Uterus (tissue), 4 donors: Measurements from ENCODE around the gene MTHFD2L. TPM values are rescaled to one million over a fixed set of nuclear protein-coding genes. Genes with fewer than 3 reads are reported as not detected.
"Not testable (repeated sequence)": the region's sequence is repeated elsewhere in the genome, so short reads cannot be mapped to it uniquely, and the experiment has no call there.

Experiments used
- DNase-seq, 2 donors: peaks; one replicate each; pipeline ENCODE4 v3.0.0-alpha.2; 2019 to 2020
- H3K27ac ChIP-seq, 2 donors: fragments of 200-600 bp; sonication (generic); 1 replicate in 1 of 2; 2 replicates in 1 of 2; pipeline ENCODE4 v1.5.1; 2016 to 2018
- H3K27me3 ChIP-seq, 2 donors: fragments of 200-600 bp; sonication (generic); one replicate each; pipeline ENCODE4 v1.5.1; 2018 to 2019; ENCODE audit warnings: control low read depth in 1 of 2
- H3K36me3 ChIP-seq, 2 donors: fragments of 200-600 bp; sonication (generic); one replicate each; pipeline ENCODE4 v1.5.1; 2019; ENCODE audit warnings: control low read depth in 1 of 2
- H3K4me1 ChIP-seq, 2 donors: fragments of 200-600 bp; sonication (generic); one replicate each; pipeline ENCODE4 v1.5.1; 2018 to 2019; ENCODE audit warnings: control low read depth in 1 of 2
- H3K4me3 ChIP-seq, 2 donors: fragments of 200-600 bp; sonication (generic); 1 replicate in 1 of 2; 2 replicates in 1 of 2; pipeline ENCODE4 v1.5.1; 2018 to 2019; ENCODE audit warnings: mild to moderate bottlenecking in 1 of 2
- H3K9me3 ChIP-seq, 2 donors: fragments of 200-600 bp; sonication (generic); one replicate each; pipeline ENCODE4 v1.5.1; 2019; ENCODE audit warnings: control low read depth in 1 of 2
- POLR2A ChIP-seq, 2 donors: fragments of 450-650 bp; IDR thresholded peaks; one replicate each; pipeline ENCODE4 v1.6.1; 2016; ENCODE audit warnings: antibody characterized with exemption in 2 of 2, mild to moderate bottlenecking in 1 of 2, moderate library complexity in 1 of 2
- intact Hi-C: fragments of 100-400 bp; cut with DNase I; formaldehyde crosslinking; loops from one replicate; pipeline ENCODE4 v1.15.1; 2023; ENCODE audit warnings: low total_unique reads
- total RNA-seq, 4 donors: library from RNA; depleted of rRNA in 3 of 4; stranded (reverse); fragments of >200 nt in 3 of 4; gene quantifications; one replicate each; pipeline versions ENCODE4 v1.1.0 to v1.2.4, GENCODE V29; 2014 to 2023
- TF ChIP-seq, protein P1 (sequence below), 4 experiments: fragments of 200-600 bp in 2 of 4; fragments of 450-650 bp in 2 of 4; sonication (generic) in 2 of 4; IDR thresholded peaks; one replicate each; pipeline ENCODE4 v1.5.1; 2016 to 2019; ENCODE audit warnings: antibody characterized with exemption in 4 of 4, mild to moderate bottlenecking in 2 of 4, moderate library complexity in 1 of 4
- donor health status: DM: yes; HTN: yes; CAD: no.

MTHFD2L gene
- total RNA-seq, 4 donors from 2014 or later, result 2.4 to 32.5 (median 12.9) TPM

DNA sequence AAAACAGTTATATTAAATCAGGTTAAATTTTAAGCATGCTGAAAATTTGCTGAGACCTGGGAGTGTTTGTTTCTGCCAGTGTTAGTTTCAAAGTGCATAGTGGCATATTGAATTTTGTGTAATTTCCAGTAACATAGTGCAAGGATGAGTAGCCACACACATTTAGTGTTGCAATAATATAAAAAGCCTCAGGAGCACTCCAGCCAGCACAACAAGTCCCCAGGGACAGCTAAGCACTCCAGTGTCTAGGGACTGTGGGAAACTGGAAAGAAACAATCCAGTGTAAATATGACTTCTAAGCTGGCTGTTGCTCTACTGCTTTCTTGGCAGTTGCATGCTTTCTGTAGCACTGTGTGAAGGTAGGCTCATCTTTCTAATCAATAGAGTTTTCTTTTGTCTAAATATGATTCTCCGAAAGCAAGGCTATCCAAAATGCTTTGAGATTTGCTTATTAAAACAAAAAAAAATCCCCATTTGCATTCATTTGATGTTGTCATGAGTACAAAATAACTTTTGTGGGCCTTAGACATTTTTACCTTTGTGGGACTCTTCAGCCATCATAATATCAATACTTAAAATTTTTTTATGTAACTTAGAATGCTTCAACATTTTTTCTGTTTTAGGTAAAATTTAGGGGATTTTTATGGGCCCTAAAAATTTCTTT is 34.7 kb upstream of the MTHFD2L start:
- intact Hi-C loops, result no loop called here
- TF ChIP-seq, protein P1, sequence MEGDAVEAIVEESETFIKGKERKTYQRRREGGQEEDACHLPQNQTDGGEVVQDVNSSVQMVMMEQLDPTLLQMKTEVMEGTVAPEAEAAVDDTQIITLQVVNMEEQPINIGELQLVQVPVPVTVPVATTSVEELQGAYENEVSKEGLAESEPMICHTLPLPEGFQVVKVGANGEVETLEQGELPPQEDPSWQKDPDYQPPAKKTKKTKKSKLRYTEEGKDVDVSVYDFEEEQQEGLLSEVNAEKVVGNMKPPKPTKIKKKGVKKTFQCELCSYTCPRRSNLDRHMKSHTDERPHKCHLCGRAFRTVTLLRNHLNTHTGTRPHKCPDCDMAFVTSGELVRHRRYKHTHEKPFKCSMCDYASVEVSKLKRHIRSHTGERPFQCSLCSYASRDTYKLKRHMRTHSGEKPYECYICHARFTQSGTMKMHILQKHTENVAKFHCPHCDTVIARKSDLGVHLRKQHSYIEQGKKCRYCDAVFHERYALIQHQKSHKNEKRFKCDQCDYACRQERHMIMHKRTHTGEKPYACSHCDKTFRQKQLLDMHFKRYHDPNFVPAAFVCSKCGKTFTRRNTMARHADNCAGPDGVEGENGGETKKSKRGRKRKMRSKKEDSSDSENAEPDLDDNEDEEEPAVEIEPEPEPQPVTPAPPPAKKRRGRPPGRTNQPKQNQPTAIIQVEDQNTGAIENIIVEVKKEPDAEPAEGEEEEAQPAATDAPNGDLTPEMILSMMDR (IDR thresholded peaks at IDR 0.05), result no peak
- no peak for TF ChIP-seq POLR2A (IDR thresholded peaks at IDR 0.05)
- H3K4me1 ChIP-seq, result no peaks in the 10 kb centered on the region
- H3K27ac ChIP-seq, result no peak overlapping the region
- DNase-seq, result no peak
- H3K4me3 ChIP-seq, result no peak overlapping the region
- H3K36me3 ChIP-seq, result no peaks in the 10 kb centered on the region
- H3K27me3 ChIP-seq, result no peaks in the 10 kb centered on the region
- no peaks in the 10 kb centered on the region for H3K9me3 ChIP-seq

DNA sequence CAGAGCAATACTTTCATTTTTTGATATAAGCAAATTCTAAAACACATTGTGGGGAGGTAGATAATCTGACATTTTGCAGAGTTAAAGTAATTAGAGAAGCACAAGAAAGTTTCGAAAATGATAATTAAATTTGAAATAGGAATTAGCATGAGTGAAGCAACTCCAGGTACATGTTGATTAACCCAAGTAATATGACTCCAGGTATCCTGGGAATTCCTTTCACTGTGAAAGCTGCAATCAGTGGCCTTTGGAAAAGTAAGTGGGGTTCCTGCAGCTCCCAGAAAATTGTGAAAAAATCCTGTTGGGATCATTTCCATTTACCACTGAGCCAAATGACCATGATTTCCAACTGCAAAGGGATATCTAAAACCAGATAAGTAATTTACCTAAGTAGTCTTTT is 32.9 kb upstream of the MTHFD2L start:
- no peaks in the 10 kb centered on the region for H3K9me3 ChIP-seq
- intact Hi-C loops, result no loop called here
- H3K36me3 ChIP-seq, result no peaks in the 10 kb centered on the region
- no peaks in the 10 kb centered on the region for H3K27me3 ChIP-seq
- DNase-seq, result no peak
- TF ChIP-seq, protein P1 (IDR thresholded peaks at IDR 0.05), result no peak
- no peak for TF ChIP-seq POLR2A (IDR thresholded peaks at IDR 0.05)
- no peak overlapping the region for H3K27ac ChIP-seq
- H3K4me1 ChIP-seq, result no peaks in the 10 kb centered on the region
- H3K4me3 ChIP-seq, result no peak overlapping the region

DNA sequence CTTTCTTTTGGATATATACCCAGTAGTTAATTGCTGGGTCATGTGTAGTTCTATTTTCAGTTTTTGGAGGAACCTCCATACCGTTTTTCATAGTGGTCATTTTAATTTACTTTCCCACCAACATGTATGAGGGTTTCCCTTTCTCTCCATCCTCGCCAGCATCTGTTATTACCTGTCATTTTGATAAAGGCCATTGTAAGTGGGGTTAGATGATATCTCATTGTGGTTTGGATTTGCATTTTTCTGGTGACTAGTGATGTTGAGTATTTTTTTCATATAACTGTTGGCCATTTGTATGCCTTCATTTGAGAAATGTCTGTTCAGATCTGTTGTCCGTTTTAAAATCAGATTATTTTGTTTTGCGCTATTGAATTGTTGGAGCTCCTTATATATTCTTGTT is 30.2 kb upstream of the MTHFD2L start:
- no peak for TF ChIP-seq POLR2A (IDR thresholded peaks at IDR 0.05)
- TF ChIP-seq, protein P1 (IDR thresholded peaks at IDR 0.05), result no peak
- H3K27me3 ChIP-seq, result no peaks in the 10 kb centered on the region
- no peak for DNase-seq
- H3K4me1 ChIP-seq, result no peaks in the 10 kb centered on the region
- intact Hi-C loops, result no loop called here
- H3K4me3 ChIP-seq, result no peak overlapping the region
- no peaks in the 10 kb centered on the region for H3K9me3 ChIP-seq
- no peaks in the 10 kb centered on the region for H3K36me3 ChIP-seq
- H3K27ac ChIP-seq, result no peak overlapping the region

DNA sequence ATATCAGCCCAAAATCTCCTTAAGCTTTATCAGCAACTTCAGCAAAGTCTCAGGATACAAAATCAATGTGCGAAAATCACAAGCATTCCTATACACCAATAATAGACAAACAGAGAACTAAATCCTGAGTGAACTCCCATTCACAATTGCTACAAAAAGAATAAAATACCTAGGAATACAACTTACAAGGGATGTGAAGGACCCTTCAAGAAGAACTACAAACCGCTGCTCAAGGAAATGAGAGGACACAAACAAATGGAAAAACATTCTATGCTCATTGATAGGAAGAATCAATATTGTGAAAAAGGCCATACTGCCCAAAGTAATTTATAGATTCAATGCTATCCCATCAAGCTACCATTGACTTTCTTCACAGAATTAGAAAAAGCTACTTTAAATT is 27.1 kb upstream of the MTHFD2L start:
- H3K9me3 ChIP-seq, H3K4me1 ChIP-seq, H3K4me3 ChIP-seq, H3K36me3 ChIP-seq, H3K27ac ChIP-seq, intact Hi-C loops, H3K27me3 ChIP-seq, DNase-seq: not testable (repeated sequence)

DNA sequence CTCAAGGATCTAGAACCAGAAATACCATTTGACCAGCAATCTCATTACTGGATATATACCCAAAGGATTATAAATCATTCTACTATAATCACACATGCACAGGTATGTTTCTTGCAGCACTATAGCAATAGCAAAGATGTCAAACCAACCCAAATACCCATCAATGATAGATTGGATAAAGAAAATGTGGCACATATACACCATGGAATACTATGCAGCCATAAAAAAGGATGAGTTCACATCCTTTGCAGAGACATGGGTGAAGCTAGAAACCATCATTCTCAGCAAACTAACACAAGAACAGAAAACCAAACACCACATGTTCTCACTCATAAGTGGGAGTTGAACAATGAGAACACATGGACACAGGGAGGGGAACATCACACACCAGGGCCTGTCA is 25.7 kb upstream of the MTHFD2L start:
- H3K36me3 ChIP-seq, H3K27me3 ChIP-seq, H3K27ac ChIP-seq, DNase-seq, intact Hi-C loops, H3K9me3 ChIP-seq, H3K4me3 ChIP-seq, H3K4me1 ChIP-seq: not testable (repeated sequence)

DNA sequence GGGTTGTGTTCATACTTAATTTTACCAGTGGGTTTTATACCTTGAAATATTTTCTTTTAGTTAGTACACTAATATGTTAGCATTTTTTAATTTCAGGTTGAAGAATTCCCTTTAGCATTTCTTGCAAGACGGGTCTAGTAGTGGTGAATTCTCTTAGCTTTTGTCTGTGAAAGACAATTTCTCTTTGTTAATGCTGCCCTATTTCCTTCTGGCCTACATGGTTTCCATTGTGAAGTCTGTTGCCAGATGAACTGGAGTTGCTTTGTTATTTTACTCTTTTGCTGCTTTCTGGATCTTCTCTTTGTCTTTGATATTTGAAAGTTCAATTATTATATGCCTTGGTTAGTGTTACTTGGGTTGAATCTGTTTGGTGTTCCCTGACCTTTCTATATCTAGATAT is 25.0 kb upstream of the MTHFD2L start:
- H3K27ac ChIP-seq, result no peak overlapping the region

More for the DNA sequence above, 25.0 kb upstream of the MTHFD2L start:
- no peak overlapping the region for H3K4me3 ChIP-seq
- H3K9me3 ChIP-seq, result no peaks in the 10 kb centered on the region
- intact Hi-C loops, result no loop called here
- H3K27me3 ChIP-seq, result no peaks in the 10 kb centered on the region
- no peaks in the 10 kb centered on the region for H3K36me3 ChIP-seq
- TF ChIP-seq, protein P1 (IDR thresholded peaks at IDR 0.05), result no peak
- TF ChIP-seq POLR2A (IDR thresholded peaks at IDR 0.05), result no peak
- no peaks in the 10 kb centered on the region for H3K4me1 ChIP-seq
- DNase-seq, result no peak
